PC-9 (cell line): ENCODE data around the gene DLGAP5. TPM values are rescaled to one million over a fixed set of nuclear protein-coding genes. Genes with fewer than 3 reads are reported as not detected.

Experiments used
- BruUV-seq: library from RNA; stranded (reverse); fragments of 400-500 nt; replicated peaks from 2 replicates; lab custom pipeline; 2021; lab: Mats Ljungman, UMichigan
- CTCF ChIA-PET: fragments of 300-600 bp; sonication (Branson Sonifier 250); formaldehyde crosslinking; loops from one replicate; lab custom pipeline; 2022; ENCODE audit warnings: antibody characterized with exemption; lab: Charles Lee
- POLR2A ChIA-PET: fragments of 300-600 bp; sonication (Branson Sonifier 250); formaldehyde crosslinking; loops from one replicate; lab custom pipeline; 2022; ENCODE audit warnings: antibody characterized with exemption; ENCODE audit not compliant: unreplicated experiment; lab: Charles Lee
- DNase-seq, 2 experiments: peaks; one replicate each; pipeline versions ENCODE4 v3.0.0 to v3.0.0-alpha.2; 2015 to 2022; ENCODE audit warnings: mixed read lengths in 1 of 2
- H2AFZ ChIP-seq: fragments of 200-600 bp; sonication (generic); 2 replicates; pipeline ENCODE4 v1.8.1; 2017; ENCODE audit warnings: antibody characterized with exemption
- H3F3A ChIP-seq: fragments of 200-600 bp; sonication (generic); 2 replicates; pipeline ENCODE4 v1.8.1; 2017; ENCODE audit warnings: antibody characterized with exemption, mild to moderate bottlenecking, low read depth; ENCODE audit not compliant: insufficient read depth
- H3K27ac ChIP-seq: fragments of 200-600 bp; sonication (generic); 2 replicates; pipeline ENCODE4 v1.6.1; 2016; ENCODE audit warnings: mixed run types
- H3K27me3 ChIP-seq: fragments of 200-600 bp; sonication (generic); 2 replicates; pipeline ENCODE4 v1.6.1; 2016; ENCODE audit warnings: low read depth, mixed run types; ENCODE audit not compliant: insufficient read depth
- H3K36me3 ChIP-seq: fragments of 200-600 bp; sonication (generic); 2 replicates; pipeline ENCODE4 v1.6.1; 2016; ENCODE audit warnings: low read depth, mixed run types
- H3K4me1 ChIP-seq: fragments of 200-600 bp; sonication (generic); replicated peaks from 2 replicates; pipeline ENCODE4 v1.6.1; 2016; ENCODE audit warnings: mixed run types; ENCODE audit not compliant: insufficient read depth
- H3K4me2 ChIP-seq: fragments of 200-600 bp; sonication (generic); 2 replicates; pipeline ENCODE4 v1.6.1; 2017; ENCODE audit warnings: mixed run types
- H3K4me3 ChIP-seq: fragments of 200-600 bp; sonication (generic); 2 replicates; pipeline ENCODE4 v1.6.1; 2016; ENCODE audit warnings: mixed run types
- H3K79me2 ChIP-seq: fragments of 200-600 bp; sonication (generic); 2 replicates; pipeline ENCODE4 v1.6.1; 2017; ENCODE audit warnings: low read depth, mixed run types
- H3K9me2 ChIP-seq: fragments of 200-600 bp; sonication (generic); 2 replicates; pipeline ENCODE4 v1.8.1; 2017; ENCODE audit warnings: mild to moderate bottlenecking; ENCODE audit not compliant: insufficient read depth
- H3K9me3 ChIP-seq: fragments of 200-600 bp; sonication (generic); 2 replicates; pipeline ENCODE4 v1.8.1; 2016; ENCODE audit warnings: low read depth; ENCODE audit not compliant: insufficient read depth
- H4K20me1 ChIP-seq: fragments of 200-600 bp; sonication (generic); 2 replicates; pipeline ENCODE4 v1.8.1; 2017; ENCODE audit not compliant: insufficient read depth
- CTCF ChIP-seq: fragments of 200-600 bp; sonication (generic); conservative IDR thresholded peaks from 2 replicates; pipeline ENCODE4 v1.6.1; 2017; ENCODE audit warnings: mixed run types, antibody characterized with exemption, mild to moderate bottlenecking, moderate library complexity
- EZH2 ChIP-seq: fragments of 200-600 bp; sonication (generic); IDR thresholded peaks from 2 replicates; pipeline ENCODE4 v1.8.0; 2017; ENCODE audit warnings: antibody characterized with exemption, low read depth
- intact Hi-C: fragments of 100-400 bp; cut with micrococcal nuclease; formaldehyde crosslinking; loops from one replicate; pipeline ENCODE4 v1.10.0; 2022; ENCODE audit not compliant: unreplicated experiment
- total RNA-seq: library from RNA; stranded (reverse); gene quantifications from 2 replicates; pipeline ENCODE4 v1.2.3, GENCODE V29; 2021

The DLGAP5 gene
- total RNA-seq, 1 experiment from 2014 or later = 80.0 TPM

DNA sequence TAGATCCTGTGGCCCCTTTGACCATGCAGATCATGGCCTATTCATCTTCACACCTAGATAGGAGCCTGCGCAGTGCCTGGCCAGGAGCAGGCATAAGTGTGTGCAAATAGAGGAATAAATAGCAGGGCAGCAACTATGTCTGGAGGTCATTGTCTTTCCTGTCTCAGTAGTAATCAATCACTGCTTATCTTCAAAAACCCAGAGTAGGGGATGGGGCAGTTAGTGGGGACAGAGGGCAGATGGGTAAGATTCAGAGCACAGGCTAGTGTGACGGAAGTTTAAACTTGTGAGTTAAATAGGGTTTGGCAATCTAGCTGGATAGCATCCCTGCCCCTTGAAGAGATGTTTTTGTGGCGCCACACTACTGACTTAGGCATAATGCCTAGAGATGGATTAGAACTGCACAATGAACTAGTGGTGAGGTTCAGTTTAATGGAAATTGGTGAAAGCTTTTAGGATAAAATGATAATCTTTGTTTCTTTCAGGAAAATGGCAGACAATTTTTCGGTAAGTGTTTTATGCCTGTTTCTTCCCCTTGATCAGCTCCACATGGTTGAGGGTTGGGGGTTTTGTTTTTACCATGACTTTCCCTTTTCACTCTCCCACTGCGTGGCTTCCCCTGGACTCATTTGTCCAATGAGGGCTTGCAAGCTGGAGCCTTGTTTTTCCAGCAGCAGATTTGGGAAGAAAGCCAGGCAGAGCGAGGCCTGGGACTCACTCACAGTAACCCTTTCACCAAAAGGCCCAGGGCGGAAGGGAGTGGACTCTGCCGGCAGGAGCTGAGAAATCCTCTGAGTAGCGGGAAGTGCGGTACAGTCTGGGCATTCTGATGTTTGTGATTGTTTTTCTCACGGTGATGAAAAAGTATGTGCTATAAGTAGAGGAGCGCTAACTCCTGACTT, 54.2 kb downstream of the DLGAP5 start:
- intact Hi-C loops = no loop called here
- Histone ChIP-seq H3K4me1 (peaks cover 2% of the 10 kb centered on the region; the same call in 1 of the 2 replicates), H3K27me3 (no peaks in the 10 kb centered on the region), H3F3A (peaks cover 28% of the 10 kb centered on the region; the same call in 1 of the 2 replicates), H3K27ac (no peak overlapping the region), H3K9me2 (no peaks in the 10 kb centered on the region), H3K4me2 (no peak overlapping the region), H3K9me3 (no peaks in the 10 kb centered on the region), H3K36me3 (peaks cover 36% of the 10 kb centered on the region), H3K4me3 (no peak overlapping the region), H3K79me2 (peaks cover 55% of the 10 kb centered on the region), H2AFZ (no peak overlapping the region), H4K20me1 (no peaks in the 10 kb centered on the region)
- no peak for DNase-seq
- no TSS peak for BruUV-seq
- POLR2A ChIA-PET = no interaction called here
- CTCF ChIA-PET = interaction anchor here (0.5 kb wide), 2 partner anchors 19 to 528 kb away, joined by 3 read pairs; no protein-coding TSS in a partner anchor
- TF ChIP-seq EZH2 = no peak
- no peak for TF ChIP-seq CTCF

- peaks cover 19% of the 10 kb centered on the region; the same call in 1 of the 2 replicates for H3F3A ChIP-seq
- H3K9me3 ChIP-seq = no peaks in the 10 kb centered on the region
- POLR2A ChIA-PET = no interaction called here
- 0 out of 2 replicates have a peak, but pooled peaks cover 3% of the 10 kb centered on the region for H4K20me1 ChIP-seq
- H3K27ac ChIP-seq = no peak overlapping the region
- TF ChIP-seq EZH2 (no peak), CTCF (no peak)
- no peak overlapping the region for H2AFZ ChIP-seq
- DNase-seq = no peak
- intact Hi-C loops = no loop called here
- no peak overlapping the region for H3K4me2 ChIP-seq
- CTCF ChIA-PET = no interaction called here
- peaks cover 34% of the 10 kb centered on the region for H3K36me3 ChIP-seq
- H3K79me2 ChIP-seq = peaks cover 64% of the 10 kb centered on the region
- no peak overlapping the region for H3K4me3 ChIP-seq
- H3K9me2 ChIP-seq = no peaks in the 10 kb centered on the region
- H3K27me3 ChIP-seq = no peaks in the 10 kb centered on the region
- peaks cover 11% of the 10 kb centered on the region for H3K4me1 ChIP-seq
- no TSS peak for BruUV-seq
Measured at GRCh38 chr14:55136241-55136640, 55.1 kb downstream of the DLGAP5 start.

DNA sequence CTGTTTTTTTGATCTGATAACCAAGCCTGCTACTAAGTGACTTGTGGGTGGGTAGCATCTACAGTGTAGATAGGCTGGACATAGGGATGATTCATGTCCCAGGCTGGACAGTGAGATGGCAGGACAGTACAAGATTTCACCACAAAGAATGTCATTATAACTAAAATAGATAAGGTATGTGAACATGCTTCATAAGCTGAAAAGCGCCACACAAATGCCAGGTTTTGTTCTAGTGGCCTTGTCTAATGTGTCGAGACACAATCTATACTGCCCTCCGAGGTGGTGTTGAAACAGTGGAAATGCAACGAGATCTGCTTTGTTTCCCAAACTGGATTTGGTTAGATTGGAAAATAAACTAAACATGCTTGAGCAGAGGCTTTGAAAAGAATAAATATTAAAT, 58.0 kb downstream of the DLGAP5 start:
- Histone ChIP-seq H3K36me3 (peaks cover 11% of the 10 kb centered on the region; the same call in 1 of the 2 replicates), H3K4me3 (no peak overlapping the region), H4K20me1 (0 out of 2 replicates have a peak, but pooled peaks cover 3% of the 10 kb centered on the region), H3F3A (peaks cover 21% of the 10 kb centered on the region), H3K79me2 (peaks cover 81% of the 10 kb centered on the region), H2AFZ (no peak overlapping the region), H3K4me1 (peaks cover 20% of the 10 kb centered on the region), H3K27ac (no peak overlapping the region), H3K4me2 (no peak overlapping the region), H3K9me2 (no peaks in the 10 kb centered on the region), H3K9me3 (no peaks in the 10 kb centered on the region), H3K27me3 (no peaks in the 10 kb centered on the region)
- ChIA-PET POLR2A (no interaction called here), CTCF (interaction anchor here (0.7 kb wide), 1 partner anchor 50 kb away, joined by 3 read pairs; no protein-coding TSS in a partner anchor)
- intact Hi-C loops = loop anchor here (1.0 kb wide), 1 partner anchor 44 kb away; no protein-coding TSS in a partner anchor
- no peak for DNase-seq
- BruUV-seq = no TSS peak
- no peak for TF ChIP-seq EZH2
- peak; percentile 49 for TF ChIP-seq CTCF
